ENCODE data around the gene ATP5IF1.
A peak's percentile ranks its signal among the peaks of the same experiment; 100 is the strongest.

ATP5IF1 gene

GRCh38 chr1:28236656-28237322 lies 865 bp downstream of the ATP5IF1 start:
- no peak for DNase-seq (ENCODE audit: low spot score)

- no peak for DNase-seq (ENCODE audit: low spot score)
Measured at GRCh38 chr1:28239004-28239403, 3.1 kb downstream of the ATP5IF1 start.

- DNase-seq (ENCODE audit: low spot score): no peak
Measured at GRCh38 chr1:28240024-28240423, 4.1 kb downstream of the ATP5IF1 start.

- DNase-seq (ENCODE audit: low spot score): no peak
Measured at GRCh38 chr1:28241638-28242241, 5.8 kb downstream of the ATP5IF1 start.

- no peak for DNase-seq (ENCODE audit: low spot score)
Measured at GRCh38 chr1:28243685-28244311, 7.9 kb downstream of the ATP5IF1 start.

GRCh38 chr1:28244549-28245251 lies 8.8 kb downstream of the ATP5IF1 start:
- DNase-seq (ENCODE audit: low spot score): no peak

- DNase-seq (ENCODE audit: low spot score): no peak
Measured at GRCh38 chr1:28246427-28246832, 10.5 kb downstream of the ATP5IF1 start.

GRCh38 chr1:28247612-28248272 lies 11.8 kb downstream of the ATP5IF1 start:
- no peak for DNase-seq (ENCODE audit: low spot score)

GRCh38 chr1:28248273-28249012 lies 12.5 kb downstream of the ATP5IF1 start:
- DNase-seq (ENCODE audit: low spot score): peak; percentile 89

- peak; percentile 56 for DNase-seq (ENCODE audit: low spot score)
Measured at GRCh38 chr1:28249013-28249865, 13.3 kb downstream of the ATP5IF1 start.

- no peak for DNase-seq (ENCODE audit: low spot score)
Measured at GRCh38 chr1:28249866-28250295, 14.0 kb downstream of the ATP5IF1 start.

- no peak for DNase-seq (ENCODE audit: low spot score)
Measured at GRCh38 chr1:28256197-28256827, 20.4 kb downstream of the ATP5IF1 start.

GRCh38 chr1:28257736-28258135 lies 21.8 kb downstream of the ATP5IF1 start:
- no peak for DNase-seq (ENCODE audit: low spot score)

GRCh38 chr1:28258628-28259251 lies 22.8 kb downstream of the ATP5IF1 start:
- no peak for DNase-seq (ENCODE audit: low spot score)

- peak; percentile 99 for DNase-seq (ENCODE audit: low spot score)
Measured at GRCh38 chr1:28259252-28259933, 23.5 kb downstream of the ATP5IF1 start, which contains the start of gene SESN2. Gene SESN2 (plus strand): TSS chr1:28259518. CDS start chr1:28259848, 330 bp downstream.

GRCh38 chr1:28259934-28260802 lies 24.2 kb downstream of the ATP5IF1 start:
- DNase-seq (ENCODE audit: low spot score): no peak

- DNase-seq (ENCODE audit: low spot score): no peak
Measured at GRCh38 chr1:28260803-28261174, 24.9 kb downstream of the ATP5IF1 start.

GRCh38 chr1:28264897-28265296 lies 29.0 kb downstream of the ATP5IF1 start:
- no peak for DNase-seq (ENCODE audit: low spot score)
